K562 (cell line): Measurements from ENCODE around the gene PRC1. TPM values are rescaled to one million over a fixed set of nuclear protein-coding genes. Genes with fewer than 3 reads are reported as not detected.

ENCODE experiments used
- ARID2 ChIP-seq: fragments of 450-650 bp; IDR thresholded peaks from 2 replicates; pipeline ENCODE4 v1.6.1; 2017; ENCODE audit warnings: antibody characterized with exemption, mild to moderate bottlenecking
- DPF2 ChIP-seq: fragments of 450-650 bp; IDR thresholded peaks from 2 replicates; pipeline ENCODE4 v1.6.1; 2016
- EHMT2 ChIP-seq: fragments of 450-650 bp; IDR thresholded peaks from 2 replicates; pipeline ENCODE4 v1.6.1; 2018; ENCODE audit warnings: antibody characterized with exemption
- HDAC3 ChIP-seq: fragments of 450-650 bp; IDR thresholded peaks from 2 replicates; pipeline ENCODE4 v1.6.1; 2018; ENCODE audit warnings: borderline replicate concordance, mild to moderate bottlenecking, moderate library complexity; ENCODE audit not compliant: partially characterized antibody
- HNRNPUL1 ChIP-seq: fragments of 200-400 bp; formaldehyde crosslinking; IDR thresholded peaks from 2 replicates; pipeline ENCODE4 v1.6.1; 2017; ENCODE audit warnings: low read length
- KLF10 ChIP-seq: fragments of 250-450 bp; sonication (Bioruptor Pico); IDR thresholded peaks from 2 replicates; pipeline ENCODE4 v1.6.1; 2021; ENCODE audit warnings: matching md5 sums
- POLR2B ChIP-seq: fragments of 450-650 bp; IDR thresholded peaks from 2 replicates; pipeline ENCODE4 v1.6.1; 2018; ENCODE audit warnings: low read depth; ENCODE audit not compliant: partially characterized antibody
- SAP30 ChIP-seq: fragments of 200-600 bp; sonication (generic); IDR thresholded peaks from 2 replicates; pipeline ENCODE4 v1.6.1; 2012; ENCODE audit warnings: borderline replicate concordance, low read depth, mild to moderate bottlenecking, moderate library complexity, low read length, control low read depth, inconsistent platforms; ENCODE audit not compliant: insufficient read depth, poor library complexity, severe bottlenecking
- SETDB1 ChIP-seq: IDR thresholded peaks from one replicate; pipeline ENCODE4 v1.6.1; 2012; ENCODE audit warnings: low read length, control low read depth, inconsistent platforms
- SMAD4 ChIP-seq: fragments of 250-450 bp; sonication (Bioruptor Pico); conservative IDR thresholded peaks from 2 replicates; pipeline ENCODE4 v1.8.0; 2021; ENCODE audit warnings: inconsistent platforms, mild to moderate bottlenecking, moderate library complexity
- SRSF7 ChIP-seq: fragments of 200-400 bp; formaldehyde crosslinking; optimal IDR thresholded peaks from 2 replicates; pipeline ENCODE3; 2017; ENCODE audit warnings: mild to moderate bottlenecking, low read depth, low read length
- TAL1 ChIP-seq: fragments of 450-650 bp; IDR thresholded peaks from 2 replicates; pipeline ENCODE4 v1.6.1; 2016; ENCODE audit warnings: mild to moderate bottlenecking
- ZNF165 ChIP-seq: fragments of 250-450 bp; sonication (Bioruptor Pico); IDR thresholded peaks from 2 replicates; pipeline ENCODE4 v1.4.0; 2020; ENCODE audit warnings: borderline replicate concordance
- ZNF23 ChIP-seq: fragments of 250-450 bp; sonication (Bioruptor Pico); IDR thresholded peaks from 2 replicates; pipeline ENCODE4 v1.4.0; 2020; ENCODE audit warnings: mild to moderate bottlenecking
- ZNF232 ChIP-seq: sonication (generic); formaldehyde crosslinking; IDR thresholded peaks from 2 replicates; pipeline ENCODE4 v1.8.0; 2022; ENCODE audit warnings: mild to moderate bottlenecking, missing genetic modification reagents
- ZNF3 ChIP-seq: fragments of 250-450 bp; sonication (Bioruptor Pico); IDR thresholded peaks from 2 replicates; pipeline ENCODE4 v1.5.0; 2021; ENCODE audit warnings: mild to moderate bottlenecking, moderate library complexity
- ZNF316 ChIP-seq: fragments of 450-650 bp; IDR thresholded peaks from 2 replicates; pipeline ENCODE4 v1.6.1; 2016
- ZNF444 ChIP-seq: fragments of 250-450 bp; sonication (Bioruptor Pico); IDR thresholded peaks from 2 replicates; pipeline ENCODE4 v1.4.0; 2020; ENCODE audit warnings: mild to moderate bottlenecking, moderate library complexity
- ZNF778 ChIP-seq: fragments of 450-650 bp; formaldehyde crosslinking; IDR thresholded peaks from 2 replicates; pipeline ENCODE4 v1.4.0; 2020; ENCODE audit warnings: mild to moderate bottlenecking, moderate library complexity
- ZNF785 ChIP-seq: fragments of 250-450 bp; sonication (Bioruptor Pico); IDR thresholded peaks from 2 replicates; pipeline ENCODE4 v1.4.0; 2020; ENCODE audit warnings: mild to moderate bottlenecking
- polyA plus RNA-seq, 8 experiments: library from polyadenylated mRNA; depleted of rRNA in 4 of 8; stranded (reverse) in 5 of 8; unstranded in 3 of 8; fragments of >200 nt; fragmentation: Nextera tagmentation in 2 of 8; fragmentation: Illumina TruSeq in 1 of 8; extraction: Ambion mirVana in 2 of 8; extraction: Trizol in 1 of 8; gene quantifications; 2 replicates each; pipeline versions ENCODE4 v1.2.1 to v1.2.3, GENCODE V29; 2011 to 2014; ENCODE audit warnings: inconsistent platforms in 1 of 8, missing spikeins in 1 of 8
- total RNA-seq, 7 experiments: library from RNA; depleted of rRNA in 6 of 7; stranded (reverse); fragments of >200 nt in 6 of 7; fragmentation: Illumina TruSeq in 2 of 7; extraction: Trizol in 2 of 7; gene quantifications; 2 replicates each; pipeline versions ENCODE4 v1.2.1 to v1.2.3, GENCODE V29; 2011 to 2021; ENCODE audit warnings: low replicate concordance in 1 of 7
- TF ChIP-seq, protein P1 (sequence below): sonication (generic); formaldehyde crosslinking; IDR thresholded peaks from 2 replicates; pipeline ENCODE4 v1.8.0; 2022; ENCODE audit warnings: missing genetic modification reagents, mild to moderate bottlenecking, borderline replicate concordance
- TF ChIP-seq, protein P2 (sequence below): fragments of 250-450 bp; sonication (Bioruptor Pico); IDR thresholded peaks from 2 replicates; pipeline ENCODE4 v1.5.0; 2021
- TF ChIP-seq, protein P3 (sequence below): sonication (generic); formaldehyde crosslinking; IDR thresholded peaks from 2 replicates; pipeline ENCODE4 v1.8.0; 2023; ENCODE audit warnings: mild to moderate bottlenecking, missing genetic modification reagents
- TF ChIP-seq, protein P4 (sequence below): sonication (generic); formaldehyde crosslinking; IDR thresholded peaks from 2 replicates; pipeline ENCODE4 v1.8.0; 2022; ENCODE audit warnings: mild to moderate bottlenecking, missing genetic modification reagents

The PRC1 gene
- total and polyA plus RNA-seq, 9 of the 15 experiments (the other 6 are each of a cell fraction or from before 2014, with no cell fraction given), result 156 to 391 (median 240) TPM

DNA sequence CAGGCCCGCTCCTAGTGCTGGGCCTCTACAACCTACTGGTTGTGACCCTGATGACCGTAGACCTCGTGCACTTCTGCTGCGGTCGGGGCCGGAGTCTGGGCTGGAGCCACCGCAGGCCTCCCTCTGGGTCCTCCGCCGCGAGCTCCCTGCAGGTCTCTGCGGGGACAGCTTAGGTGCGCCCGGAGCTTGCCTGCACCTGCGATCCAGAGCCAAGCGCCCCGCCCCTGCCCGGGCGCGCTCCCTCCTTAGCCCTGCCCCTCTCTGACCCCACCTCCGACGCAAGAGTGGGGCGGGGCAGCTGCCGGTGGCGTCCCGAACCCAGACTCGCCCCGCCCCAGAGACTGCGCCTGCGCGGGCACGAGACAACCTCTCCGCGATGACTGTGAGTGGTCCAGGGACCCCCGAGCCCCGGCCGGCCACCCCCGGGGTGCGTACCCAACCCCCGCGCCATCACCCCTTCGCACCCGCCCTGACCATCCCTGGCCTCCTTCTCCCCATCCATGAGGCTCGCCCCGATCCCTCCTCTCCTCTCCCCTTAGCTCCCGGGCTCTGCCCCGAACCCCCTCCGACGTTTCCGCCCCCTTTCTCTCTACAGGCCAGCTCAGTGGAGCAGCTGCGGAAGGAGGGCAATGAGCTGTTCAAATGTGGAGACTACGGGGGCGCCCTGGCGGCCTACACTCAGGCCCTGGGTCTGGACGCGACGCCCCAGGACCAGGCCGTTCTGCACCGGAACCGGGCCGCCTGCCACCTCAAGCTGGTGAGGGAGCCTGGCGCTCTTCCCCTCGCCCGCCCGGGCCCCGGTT, 59.2 kb downstream of the PRC1 start, which contains the start of gene UNC45A (continued):
- TF ChIP-seq, protein P1, sequence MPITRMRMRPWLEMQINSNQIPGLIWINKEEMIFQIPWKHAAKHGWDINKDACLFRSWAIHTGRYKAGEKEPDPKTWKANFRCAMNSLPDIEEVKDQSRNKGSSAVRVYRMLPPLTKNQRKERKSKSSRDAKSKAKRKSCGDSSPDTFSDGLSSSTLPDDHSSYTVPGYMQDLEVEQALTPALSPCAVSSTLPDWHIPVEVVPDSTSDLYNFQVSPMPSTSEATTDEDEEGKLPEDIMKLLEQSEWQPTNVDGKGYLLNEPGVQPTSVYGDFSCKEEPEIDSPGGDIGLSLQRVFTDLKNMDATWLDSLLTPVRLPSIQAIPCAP (CRISPR knock-in tag), result no peak
- TF ChIP-seq ZNF23 (CRISPR knock-in tag) (no peak), SETDB1 (no peak), ZNF785 (CRISPR knock-in tag) (no peak), SRSF7 (no peak), ZNF3 (CRISPR knock-in tag) (no peak), HDAC3 (no peak), ZNF316 (no peak), KLF10 (CRISPR knock-in tag) (no peak), DPF2 (no peak), POLR2B (peak; percentile 46), ZNF165 (no peak), EHMT2 (no peak), ZNF232 (CRISPR knock-in tag) (0 out of 2 replicates have a peak, but pooled peaks have one; percentile 40), HNRNPUL1 (no peak), ZNF444 (CRISPR knock-in tag) (no peak), SMAD4 (CRISPR knock-in tag) (no peak), TAL1 (no peak), SAP30 (peak; percentile 49), ARID2 (no peak), ZNF778 (CRISPR knock-in tag) (no peak)
- TF ChIP-seq, protein P2, sequence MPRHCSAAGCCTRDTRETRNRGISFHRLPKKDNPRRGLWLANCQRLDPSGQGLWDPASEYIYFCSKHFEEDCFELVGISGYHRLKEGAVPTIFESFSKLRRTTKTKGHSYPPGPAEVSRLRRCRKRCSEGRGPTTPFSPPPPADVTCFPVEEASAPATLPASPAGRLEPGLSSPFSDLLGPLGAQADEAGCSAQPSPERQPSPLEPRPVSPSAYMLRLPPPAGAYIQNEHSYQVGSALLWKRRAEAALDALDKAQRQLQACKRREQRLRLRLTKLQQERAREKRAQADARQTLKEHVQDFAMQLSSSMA (CRISPR knock-in tag), result no peak
- TF ChIP-seq, protein P3, sequence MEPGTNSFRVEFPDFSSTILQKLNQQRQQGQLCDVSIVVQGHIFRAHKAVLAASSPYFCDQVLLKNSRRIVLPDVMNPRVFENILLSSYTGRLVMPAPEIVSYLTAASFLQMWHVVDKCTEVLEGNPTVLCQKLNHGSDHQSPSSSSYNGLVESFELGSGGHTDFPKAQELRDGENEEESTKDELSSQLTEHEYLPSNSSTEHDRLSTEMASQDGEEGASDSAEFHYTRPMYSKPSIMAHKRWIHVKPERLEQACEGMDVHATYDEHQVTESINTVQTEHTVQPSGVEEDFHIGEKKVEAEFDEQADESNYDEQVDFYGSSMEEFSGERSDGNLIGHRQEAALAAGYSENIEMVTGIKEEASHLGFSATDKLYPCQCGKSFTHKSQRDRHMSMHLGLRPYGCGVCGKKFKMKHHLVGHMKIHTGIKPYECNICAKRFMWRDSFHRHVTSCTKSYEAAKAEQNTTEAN (CRISPR knock-in tag), result no peak
- TF ChIP-seq, protein P4, sequence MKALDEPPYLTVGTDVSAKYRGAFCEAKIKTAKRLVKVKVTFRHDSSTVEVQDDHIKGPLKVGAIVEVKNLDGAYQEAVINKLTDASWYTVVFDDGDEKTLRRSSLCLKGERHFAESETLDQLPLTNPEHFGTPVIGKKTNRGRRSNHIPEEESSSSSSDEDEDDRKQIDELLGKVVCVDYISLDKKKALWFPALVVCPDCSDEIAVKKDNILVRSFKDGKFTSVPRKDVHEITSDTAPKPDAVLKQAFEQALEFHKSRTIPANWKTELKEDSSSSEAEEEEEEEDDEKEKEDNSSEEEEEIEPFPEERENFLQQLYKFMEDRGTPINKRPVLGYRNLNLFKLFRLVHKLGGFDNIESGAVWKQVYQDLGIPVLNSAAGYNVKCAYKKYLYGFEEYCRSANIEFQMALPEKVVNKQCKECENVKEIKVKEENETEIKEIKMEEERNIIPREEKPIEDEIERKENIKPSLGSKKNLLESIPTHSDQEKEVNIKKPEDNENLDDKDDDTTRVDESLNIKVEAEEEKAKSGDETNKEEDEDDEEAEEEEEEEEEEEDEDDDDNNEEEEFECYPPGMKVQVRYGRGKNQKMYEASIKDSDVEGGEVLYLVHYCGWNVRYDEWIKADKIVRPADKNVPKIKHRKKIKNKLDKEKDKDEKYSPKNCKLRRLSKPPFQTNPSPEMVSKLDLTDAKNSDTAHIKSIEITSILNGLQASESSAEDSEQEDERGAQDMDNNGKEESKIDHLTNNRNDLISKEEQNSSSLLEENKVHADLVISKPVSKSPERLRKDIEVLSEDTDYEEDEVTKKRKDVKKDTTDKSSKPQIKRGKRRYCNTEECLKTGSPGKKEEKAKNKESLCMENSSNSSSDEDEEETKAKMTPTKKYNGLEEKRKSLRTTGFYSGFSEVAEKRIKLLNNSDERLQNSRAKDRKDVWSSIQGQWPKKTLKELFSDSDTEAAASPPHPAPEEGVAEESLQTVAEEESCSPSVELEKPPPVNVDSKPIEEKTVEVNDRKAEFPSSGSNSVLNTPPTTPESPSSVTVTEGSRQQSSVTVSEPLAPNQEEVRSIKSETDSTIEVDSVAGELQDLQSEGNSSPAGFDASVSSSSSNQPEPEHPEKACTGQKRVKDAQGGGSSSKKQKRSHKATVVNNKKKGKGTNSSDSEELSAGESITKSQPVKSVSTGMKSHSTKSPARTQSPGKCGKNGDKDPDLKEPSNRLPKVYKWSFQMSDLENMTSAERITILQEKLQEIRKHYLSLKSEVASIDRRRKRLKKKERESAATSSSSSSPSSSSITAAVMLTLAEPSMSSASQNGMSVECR (CRISPR knock-in tag), result no peak
